Activated naive CD4-positive, alpha-beta T cell treated with anti-CD3 and anti-CD28 coated beads, Interleukin-2, amount 50 U/mL, for 72 hours (primary cell): ENCODE results near the gene ITSN1. TPM values are rescaled to one million over a fixed set of nuclear protein-coding genes. Genes with fewer than 3 reads are reported as not detected.
A peak's percentile ranks its signal among the peaks of the same experiment; 100 is the strongest.

Experiments used
- ATAC-seq, 2 donors: fragments of 150-1000 bp; cut with Tn5 transposase; 2 replicates each; pipeline ENCODE4 v1.10.0; 2021; ENCODE audit warnings: mild to moderate bottlenecking in 2 of 2, moderate library complexity in 2 of 2
- DNase-seq, 2 donors: peaks; one replicate each; pipeline ENCODE4 v3.0.0; 2021 to 2022; ENCODE audit warnings: low spot score in 2 of 2
- H3K27ac Mint-ChIP-seq, 2 donors: one replicate each; pipeline ENCODE4 v1.8.0; 2022; ENCODE audit warnings: mild to moderate bottlenecking in 2 of 2, mixed read lengths in 2 of 2
- H3K36me3 Mint-ChIP-seq, 2 donors: one replicate each; pipeline ENCODE4 v1.8.0; 2022; ENCODE audit warnings: mixed read lengths in 2 of 2
- H3K9me3 Mint-ChIP-seq, 2 donors: one replicate each; pipeline ENCODE4 v1.8.0; 2022; ENCODE audit warnings: mixed read lengths in 2 of 2
- total RNA-seq, 2 donors: library from RNA; stranded (reverse); gene quantifications; one replicate each; pipeline ENCODE4 v1.2.3, GENCODE V29; 2022

The ITSN1 gene
- total RNA-seq, 2 donors from 2014 or later = 5.3 to 6.7 TPM

GRCh38 chr21:33844890-33845205 lies 202.5 kb downstream of the ITSN1 start:
- ATAC-seq (no peak), DNase-seq (no peak)
- peaks cover 0 to 6% of the 10 kb centered on the region in 2 donors for H3K36me3 Mint-ChIP-seq
- peaks cover 5 to 9% of the 10 kb centered on the region in 2 donors for H3K9me3 Mint-ChIP-seq
- H3K27ac Mint-ChIP-seq = no peak overlapping the region

- no peak for ATAC-seq
- no peak overlapping the region for H3K27ac Mint-ChIP-seq
Measured at GRCh38 chr21:33846141-33846540, 203.8 kb downstream of the ITSN1 start.

GRCh38 chr21:33847588-33848248 lies 205.4 kb downstream of the ITSN1 start:
- Mint-ChIP-seq H3K27ac (no peak overlapping the region), H3K36me3 (peaks cover 0 to 6% of the 10 kb centered on the region in 2 donors), H3K9me3 (peaks cover 5 to 9% of the 10 kb centered on the region in 2 donors)
- DNase-seq (no peak), ATAC-seq (no peak)

More at GRCh38 chr21:33846141-33846540, 203.8 kb downstream of the ITSN1 start:
- no peak for DNase-seq
- Mint-ChIP-seq H3K9me3 (peaks cover 5 to 9% of the 10 kb centered on the region in 2 donors), H3K36me3 (peaks cover 0 to 6% of the 10 kb centered on the region in 2 donors)

- Mint-ChIP-seq H3K36me3 (peaks cover 0 to 6% of the 10 kb centered on the region in 2 donors), H3K9me3 (peaks cover 5 to 9% of the 10 kb centered on the region in 2 donors), H3K27ac (peak overlapping the region in 1 of 2 donors; percentile 77)
- DNase-seq (no peak), ATAC-seq (no peak)
Measured at GRCh38 chr21:33848249-33848953, 206.1 kb downstream of the ITSN1 start.

GRCh38 chr21:33849834-33850233 lies 207.5 kb downstream of the ITSN1 start:
- Mint-ChIP-seq H3K36me3 (peaks cover 0 to 6% of the 10 kb centered on the region in 2 donors), H3K9me3 (peaks cover 5 to 9% of the 10 kb centered on the region in 2 donors), H3K27ac (no peak overlapping the region)
- DNase-seq (no peak), ATAC-seq (no peak)

GRCh38 chr21:33850401-33850800 lies 208.1 kb downstream of the ITSN1 start:
- no peak for DNase-seq
- Mint-ChIP-seq H3K36me3 (peaks cover 0 to 6% of the 10 kb centered on the region in 2 donors), H3K9me3 (peaks cover 5 to 9% of the 10 kb centered on the region in 2 donors), H3K27ac (no peak overlapping the region)
- no peak for ATAC-seq

- ATAC-seq (no peak), DNase-seq (no peak)
- Mint-ChIP-seq H3K27ac (no peak overlapping the region), H3K36me3 (peaks cover 0 to 6% of the 10 kb centered on the region in 2 donors), H3K9me3 (peaks cover 4 to 7% of the 10 kb centered on the region in 2 donors)
Measured at GRCh38 chr21:33850985-33851384, 208.7 kb downstream of the ITSN1 start.

GRCh38 chr21:33852485-33852884 lies 210.2 kb downstream of the ITSN1 start:
- no peaks in the 10 kb centered on the region for H3K36me3 Mint-ChIP-seq
- no peak overlapping the region for H3K27ac Mint-ChIP-seq
- no peak for ATAC-seq
- no peaks in the 10 kb centered on the region for H3K9me3 Mint-ChIP-seq
- DNase-seq = no peak

GRCh38 chr21:33854604-33855003 lies 212.3 kb downstream of the ITSN1 start:
- ATAC-seq = no peak

GRCh38 chr21:33855190-33855589 lies 212.9 kb downstream of the ITSN1 start:
- DNase-seq = no peak
- Mint-ChIP-seq H3K27ac (peak overlapping the region in 1 of 2 donors; percentile 15), H3K9me3 (no peaks in the 10 kb centered on the region), H3K36me3 (no peaks in the 10 kb centered on the region)
- ATAC-seq = peak in 1 of 2 donors; percentile 22

More at GRCh38 chr21:33854604-33855003, 212.3 kb downstream of the ITSN1 start:
- no peaks in the 10 kb centered on the region for H3K9me3 Mint-ChIP-seq
- H3K27ac Mint-ChIP-seq = peak overlapping the region in 1 of 2 donors; percentile 15
- no peak for DNase-seq
- no peaks in the 10 kb centered on the region for H3K36me3 Mint-ChIP-seq

GRCh38 chr21:33856893-33857527 lies 214.7 kb downstream of the ITSN1 start:
- ATAC-seq (no peak), DNase-seq (no peak)
- H3K9me3 Mint-ChIP-seq = no peaks in the 10 kb centered on the region
- no peak overlapping the region for H3K27ac Mint-ChIP-seq
- H3K36me3 Mint-ChIP-seq = no peaks in the 10 kb centered on the region

- DNase-seq = no peak
- H3K9me3 Mint-ChIP-seq = no peaks in the 10 kb centered on the region
- no peak for ATAC-seq
- H3K36me3 Mint-ChIP-seq = no peaks in the 10 kb centered on the region
- no peak overlapping the region for H3K27ac Mint-ChIP-seq
Measured at GRCh38 chr21:33857846-33858666, 215.8 kb downstream of the ITSN1 start.

GRCh38 chr21:33858667-33859372 lies 216.5 kb downstream of the ITSN1 start:
- no peak for DNase-seq
- Mint-ChIP-seq H3K9me3 (no peaks in the 10 kb centered on the region), H3K36me3 (no peaks in the 10 kb centered on the region), H3K27ac (peak overlapping the region in 1 of 2 donors; percentile 46)
- no peak for ATAC-seq

GRCh38 chr21:33859373-33860102 lies 217.2 kb downstream of the ITSN1 start:
- no peak overlapping the region for H3K27ac Mint-ChIP-seq
- H3K36me3 Mint-ChIP-seq = no peaks in the 10 kb centered on the region
- H3K9me3 Mint-ChIP-seq = no peaks in the 10 kb centered on the region
- DNase-seq (no peak), ATAC-seq (no peak)

GRCh38 chr21:33860332-33860879 lies 218.1 kb downstream of the ITSN1 start:
- H3K9me3 Mint-ChIP-seq = no peaks in the 10 kb centered on the region
- no peaks in the 10 kb centered on the region for H3K36me3 Mint-ChIP-seq
- DNase-seq (no peak), ATAC-seq (no peak)
- no peak overlapping the region for H3K27ac Mint-ChIP-seq
